Effector memory CD4-positive, alpha-beta T cell (primary cell): ENCODE data around the gene CACNA2D2.

Source experiments
- DNase-seq, 3 donors: peaks; one replicate each; pipeline ENCODE4 v3.0.0-alpha.2; 2020
- H3K27ac ChIP-seq: 2 replicates; pipeline ENCODE4 v1.7.0; 2013; ENCODE audit warnings: mild to moderate bottlenecking, low read length, moderate library complexity; ENCODE audit not compliant: insufficient read depth, poor library complexity, severe bottlenecking
- H3K27me3 ChIP-seq: replicated peaks from 2 replicates; pipeline ENCODE4 v1.7.0; 2013; ENCODE audit warnings: mild to moderate bottlenecking, low read length; ENCODE audit not compliant: insufficient read depth, control insufficient read depth, poor library complexity, severe bottlenecking
- H3K36me3 ChIP-seq: 2 replicates; pipeline ENCODE4 v1.7.0; 2013; ENCODE audit warnings: mild to moderate bottlenecking, low read length, moderate library complexity; ENCODE audit not compliant: control insufficient read depth, insufficient read depth
- H3K4me1 ChIP-seq: 2 replicates; pipeline ENCODE4 v1.7.0; 2013; ENCODE audit warnings: low read length, mild to moderate bottlenecking; ENCODE audit not compliant: control insufficient read depth, insufficient read depth, poor library complexity, severe bottlenecking
- H3K4me3 ChIP-seq: 2 replicates; pipeline ENCODE4 v1.7.0; 2013; ENCODE audit warnings: low read length, low read depth, mild to moderate bottlenecking; ENCODE audit not compliant: insufficient read depth, poor library complexity, severe bottlenecking
- H3K9me3 ChIP-seq: 2 replicates; pipeline ENCODE4 v1.7.0; 2013; ENCODE audit warnings: mild to moderate bottlenecking, low read length, moderate library complexity; ENCODE audit not compliant: control insufficient read depth

The CACNA2D2 gene

GRCh38 chr3:50502584-50503423, 630 bp downstream of the CACNA2D2 start:
- no peaks in the 10 kb centered on the region for H3K27me3 ChIP-seq
- peaks cover 8% of the 10 kb centered on the region for H3K4me1 ChIP-seq
- no peak for DNase-seq

GRCh38 chr3:50502225-50502583, 1.2 kb downstream of the CACNA2D2 start:
- DNase-seq, result no peak
- Histone ChIP-seq H3K36me3 (no peaks in the 10 kb centered on the region), H3K9me3 (no peaks in the 10 kb centered on the region), H3K4me1 (peaks cover 8% of the 10 kb centered on the region), H3K27me3 (no peaks in the 10 kb centered on the region), H3K27ac (no peak overlapping the region), H3K4me3 (no peak overlapping the region)

More at GRCh38 chr3:50502584-50503423, 630 bp downstream of the CACNA2D2 start:
- no peaks in the 10 kb centered on the region for H3K36me3 ChIP-seq
- H3K9me3 ChIP-seq, result no peaks in the 10 kb centered on the region
- no peak overlapping the region for H3K27ac ChIP-seq
- H3K4me3 ChIP-seq, result peak overlapping the region; percentile 56

GRCh38 chr3:50495609-50496423, 7.6 kb downstream of the CACNA2D2 start:
- H3K4me1 ChIP-seq, result no peaks in the 10 kb centered on the region
- no peaks in the 10 kb centered on the region for H3K27me3 ChIP-seq
- no peak overlapping the region for H3K4me3 ChIP-seq
- no peaks in the 10 kb centered on the region for H3K9me3 ChIP-seq
- H3K27ac ChIP-seq, result no peak overlapping the region
- no peak for DNase-seq
- no peaks in the 10 kb centered on the region for H3K36me3 ChIP-seq

- no peaks in the 10 kb centered on the region for H3K27me3 ChIP-seq
- no peak for DNase-seq
- no peak overlapping the region for H3K4me3 ChIP-seq
- H3K27ac ChIP-seq, result no peak overlapping the region
- no peaks in the 10 kb centered on the region for H3K36me3 ChIP-seq
- H3K4me1 ChIP-seq, result no peaks in the 10 kb centered on the region
- no peaks in the 10 kb centered on the region for H3K9me3 ChIP-seq
Measured at GRCh38 chr3:50494126-50494525, 9.3 kb downstream of the CACNA2D2 start.

GRCh38 chr3:50493623-50494022, 9.8 kb downstream of the CACNA2D2 start:
- no peak overlapping the region for H3K4me3 ChIP-seq
- no peak for DNase-seq
- H3K4me1 ChIP-seq, result no peaks in the 10 kb centered on the region
- H3K9me3 ChIP-seq, result no peaks in the 10 kb centered on the region
- no peaks in the 10 kb centered on the region for H3K27me3 ChIP-seq
- H3K36me3 ChIP-seq, result no peaks in the 10 kb centered on the region
- no peak overlapping the region for H3K27ac ChIP-seq

GRCh38 chr3:50493086-50493485, 10.3 kb downstream of the CACNA2D2 start:
- no peaks in the 10 kb centered on the region for H3K27me3 ChIP-seq

GRCh38 chr3:50491023-50491422, 12.4 kb downstream of the CACNA2D2 start:
- no peak for DNase-seq
- Histone ChIP-seq H3K27ac (no peak overlapping the region), H3K9me3 (no peaks in the 10 kb centered on the region), H3K4me1 (no peaks in the 10 kb centered on the region), H3K36me3 (no peaks in the 10 kb centered on the region), H3K27me3 (no peaks in the 10 kb centered on the region), H3K4me3 (no peak overlapping the region)

More at GRCh38 chr3:50493086-50493485, 10.3 kb downstream of the CACNA2D2 start:
- H3K27ac ChIP-seq, result no peak overlapping the region
- H3K9me3 ChIP-seq, result no peaks in the 10 kb centered on the region
- no peak overlapping the region for H3K4me3 ChIP-seq
- H3K36me3 ChIP-seq, result no peaks in the 10 kb centered on the region
- H3K4me1 ChIP-seq, result no peaks in the 10 kb centered on the region
- DNase-seq, result no peak

- H3K36me3 ChIP-seq, result no peaks in the 10 kb centered on the region
- H3K4me3 ChIP-seq, result no peak overlapping the region
- H3K27me3 ChIP-seq, result no peaks in the 10 kb centered on the region
- no peak for DNase-seq
- no peaks in the 10 kb centered on the region for H3K4me1 ChIP-seq
- H3K27ac ChIP-seq, result no peak overlapping the region
- H3K9me3 ChIP-seq, result no peaks in the 10 kb centered on the region
Measured at GRCh38 chr3:50490424-50490823, 13.0 kb downstream of the CACNA2D2 start.

GRCh38 chr3:50487181-50487580, 16.3 kb downstream of the CACNA2D2 start:
- no peak for DNase-seq
- H3K36me3 ChIP-seq, result no peaks in the 10 kb centered on the region
- H3K4me3 ChIP-seq, result no peak overlapping the region
- no peaks in the 10 kb centered on the region for H3K27me3 ChIP-seq
- H3K9me3 ChIP-seq, result no peaks in the 10 kb centered on the region
- H3K4me1 ChIP-seq, result no peaks in the 10 kb centered on the region
- H3K27ac ChIP-seq, result no peak overlapping the region
